HG03060 (cell line): ENCODE measurements around the gene CASP6.
A peak's percentile ranks its signal among the peaks of the same experiment; 100 is the strongest.

Source experiments
- ATAC-seq: cut with Tn5 transposase; IDR thresholded peaks from one replicate; pipeline ENCODE4 v1.9.1; 2021; ENCODE audit warnings: low read depth, moderate number of reproducible peaks; ENCODE audit not compliant: unreplicated experiment

CASP6 gene

GRCh38 chr4:109702950-109703663 lies at the start of gene CASP6:
Gene CASP6, minus strand, starts transcription at chr4:109703445. Its CDS starts 50 bp downstream, at chr4:109703395.
- peak; percentile 39 for ATAC-seq

- no peak for ATAC-seq
Measured at GRCh38 chr4:109752525-109752924, 49.3 kb upstream of the CASP6 start.

- no peak for ATAC-seq
Measured at GRCh38 chr4:109751852-109752251, 48.6 kb upstream of the CASP6 start.

- no peak for ATAC-seq
Measured at GRCh38 chr4:109750652-109751244, 47.5 kb upstream of the CASP6 start.

GRCh38 chr4:109749388-109750082 lies 46.3 kb upstream of the CASP6 start:
- no peak for ATAC-seq

GRCh38 chr4:109748114-109748513 lies 44.9 kb upstream of the CASP6 start:
- no peak for ATAC-seq

- no peak for ATAC-seq
Measured at GRCh38 chr4:109746728-109747127, 43.5 kb upstream of the CASP6 start.

GRCh38 chr4:109745830-109746229 lies 42.6 kb upstream of the CASP6 start:
- no peak for ATAC-seq

- no peak for ATAC-seq
Measured at GRCh38 chr4:109739547-109739946, 36.3 kb upstream of the CASP6 start.

- no peak for ATAC-seq
Measured at GRCh38 chr4:109738104-109738872, 35.0 kb upstream of the CASP6 start.

GRCh38 chr4:109735566-109736365 lies 32.5 kb upstream of the CASP6 start:
- no peak for ATAC-seq

GRCh38 chr4:109733728-109734127 lies 30.5 kb upstream of the CASP6 start:
- ATAC-seq: no peak

- ATAC-seq: no peak
Measured at GRCh38 chr4:109730619-109731545, 27.6 kb upstream of the CASP6 start.

- ATAC-seq: peak; percentile 39
Measured at GRCh38 chr4:109729718-109730618, 26.7 kb upstream of the CASP6 start, which contains the start of gene PLA2G12A. Gene PLA2G12A, minus strand, starts transcription at chr4:109730070. Its CDS starts 261 bp downstream, at chr4:109729809.

- ATAC-seq: peak; percentile 14
Measured at GRCh38 chr4:109729117-109729717, 26.0 kb upstream of the CASP6 start.

- ATAC-seq: no peak
Measured at GRCh38 chr4:109728385-109728784, 25.1 kb upstream of the CASP6 start.

- no peak for ATAC-seq
Measured at GRCh38 chr4:109723110-109723509, 19.9 kb upstream of the CASP6 start.

GRCh38 chr4:109722357-109722756 lies 19.1 kb upstream of the CASP6 start:
- ATAC-seq: no peak
